HEK293 (cell line): ENCODE results near the gene HMX1.

ENCODE experiments used
- CTCF ChIP-seq: fragments of 450-650 bp; formaldehyde crosslinking; IDR thresholded peaks from 2 replicates; pipeline ENCODE4 v1.5.1; 2016; ENCODE audit warnings: missing biosample characterization, missing genetic modification characterization
- RBAK ChIP-seq: fragments of 450-650 bp; formaldehyde crosslinking; IDR thresholded peaks from 2 replicates; pipeline ENCODE4 v1.5.1; 2016; ENCODE audit warnings: missing biosample characterization, missing genetic modification characterization
- ZNF280D ChIP-seq: fragments of 450-650 bp; formaldehyde crosslinking; IDR thresholded peaks from 2 replicates; pipeline ENCODE4 v1.5.1; 2016; ENCODE audit warnings: missing biosample characterization, missing genetic modification characterization
- ZNF37A ChIP-seq: fragments of 450-650 bp; IDR thresholded peaks from 2 replicates; pipeline ENCODE4 v1.5.1; 2018; ENCODE audit warnings: missing biosample characterization, missing genetic modification characterization
- ZNF423 ChIP-seq: fragments of 450-650 bp; formaldehyde crosslinking; IDR thresholded peaks from 2 replicates; pipeline ENCODE4 v1.5.1; 2016; ENCODE audit warnings: missing biosample characterization, missing genetic modification characterization
- ZNF658 ChIP-seq: fragments of 450-650 bp; formaldehyde crosslinking; IDR thresholded peaks from 2 replicates; pipeline ENCODE4; 2016; ENCODE audit warnings: missing biosample characterization, missing genetic modification characterization

- no peak for TF ChIP-seq CTCF
- no peak for TF ChIP-seq ZNF423 (tag by site-specific recombination)
- TF ChIP-seq ZNF37A (tag by site-specific recombination): no peak
- no peak for TF ChIP-seq ZNF658
- no peak for TF ChIP-seq ZNF280D (tag by site-specific recombination)
- TF ChIP-seq RBAK (tag by site-specific recombination): no peak
Observed at GRCh38 chr4:8916906-8917305, 45.3 kb upstream of the HMX1 start.
